ENCODE data around the gene CEP126.

DNA sequence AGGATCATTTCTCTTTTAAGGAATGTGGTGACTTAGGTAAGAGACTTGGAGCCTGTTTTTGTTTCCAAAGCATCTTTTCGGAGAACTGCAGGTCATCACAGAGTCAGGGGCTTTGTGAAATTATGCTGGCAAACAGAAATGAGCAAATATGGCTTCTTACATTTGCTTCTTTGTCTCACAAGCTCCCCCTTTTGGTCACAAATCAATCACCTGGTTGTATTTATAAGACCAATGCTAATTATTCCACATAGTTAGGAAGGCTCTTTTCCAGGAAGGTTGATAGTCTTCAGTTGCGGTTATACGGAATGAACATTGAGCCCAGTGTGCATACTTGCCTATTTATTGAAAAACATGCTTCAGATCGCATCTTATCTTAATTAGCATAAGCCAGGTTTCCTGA, 34.6 kb upstream of the CEP126 start:
- TF ChIP-seq, protein P1, sequence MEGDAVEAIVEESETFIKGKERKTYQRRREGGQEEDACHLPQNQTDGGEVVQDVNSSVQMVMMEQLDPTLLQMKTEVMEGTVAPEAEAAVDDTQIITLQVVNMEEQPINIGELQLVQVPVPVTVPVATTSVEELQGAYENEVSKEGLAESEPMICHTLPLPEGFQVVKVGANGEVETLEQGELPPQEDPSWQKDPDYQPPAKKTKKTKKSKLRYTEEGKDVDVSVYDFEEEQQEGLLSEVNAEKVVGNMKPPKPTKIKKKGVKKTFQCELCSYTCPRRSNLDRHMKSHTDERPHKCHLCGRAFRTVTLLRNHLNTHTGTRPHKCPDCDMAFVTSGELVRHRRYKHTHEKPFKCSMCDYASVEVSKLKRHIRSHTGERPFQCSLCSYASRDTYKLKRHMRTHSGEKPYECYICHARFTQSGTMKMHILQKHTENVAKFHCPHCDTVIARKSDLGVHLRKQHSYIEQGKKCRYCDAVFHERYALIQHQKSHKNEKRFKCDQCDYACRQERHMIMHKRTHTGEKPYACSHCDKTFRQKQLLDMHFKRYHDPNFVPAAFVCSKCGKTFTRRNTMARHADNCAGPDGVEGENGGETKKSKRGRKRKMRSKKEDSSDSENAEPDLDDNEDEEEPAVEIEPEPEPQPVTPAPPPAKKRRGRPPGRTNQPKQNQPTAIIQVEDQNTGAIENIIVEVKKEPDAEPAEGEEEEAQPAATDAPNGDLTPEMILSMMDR (IDR thresholded peaks at IDR 0.05; ENCODE audit: low read length), result peak; percentile 43
- TF ChIP-seq EZH2phosphoT487 (IDR thresholded peaks at IDR 0.05; ENCODE audit: low read length), result no peak

Measured in MM.1S (cell line).